Epithelial cell of esophagus (primary cell): Measurements from ENCODE around the gene NOL4L.

ENCODE experiments used
- DNase-seq: peaks from one replicate; pipeline ENCODE4 v3.0.0; 2010; ENCODE audit warnings: low read depth
- H3K4me3 ChIP-seq: 2 replicates; pipeline ENCODE4 v1.5.1; 2011; ENCODE audit warnings: mild to moderate bottlenecking, low read length, control low read depth
- TF ChIP-seq, protein P1 (sequence below): IDR thresholded peaks from 2 replicates; pipeline ENCODE4 v1.5.1; 2011; ENCODE audit warnings: low read depth, mild to moderate bottlenecking, low read length, control low read depth, inconsistent platforms; ENCODE audit not compliant: insufficient read depth; ENCODE audit errors: missing control alignments

NOL4L gene

DNA sequence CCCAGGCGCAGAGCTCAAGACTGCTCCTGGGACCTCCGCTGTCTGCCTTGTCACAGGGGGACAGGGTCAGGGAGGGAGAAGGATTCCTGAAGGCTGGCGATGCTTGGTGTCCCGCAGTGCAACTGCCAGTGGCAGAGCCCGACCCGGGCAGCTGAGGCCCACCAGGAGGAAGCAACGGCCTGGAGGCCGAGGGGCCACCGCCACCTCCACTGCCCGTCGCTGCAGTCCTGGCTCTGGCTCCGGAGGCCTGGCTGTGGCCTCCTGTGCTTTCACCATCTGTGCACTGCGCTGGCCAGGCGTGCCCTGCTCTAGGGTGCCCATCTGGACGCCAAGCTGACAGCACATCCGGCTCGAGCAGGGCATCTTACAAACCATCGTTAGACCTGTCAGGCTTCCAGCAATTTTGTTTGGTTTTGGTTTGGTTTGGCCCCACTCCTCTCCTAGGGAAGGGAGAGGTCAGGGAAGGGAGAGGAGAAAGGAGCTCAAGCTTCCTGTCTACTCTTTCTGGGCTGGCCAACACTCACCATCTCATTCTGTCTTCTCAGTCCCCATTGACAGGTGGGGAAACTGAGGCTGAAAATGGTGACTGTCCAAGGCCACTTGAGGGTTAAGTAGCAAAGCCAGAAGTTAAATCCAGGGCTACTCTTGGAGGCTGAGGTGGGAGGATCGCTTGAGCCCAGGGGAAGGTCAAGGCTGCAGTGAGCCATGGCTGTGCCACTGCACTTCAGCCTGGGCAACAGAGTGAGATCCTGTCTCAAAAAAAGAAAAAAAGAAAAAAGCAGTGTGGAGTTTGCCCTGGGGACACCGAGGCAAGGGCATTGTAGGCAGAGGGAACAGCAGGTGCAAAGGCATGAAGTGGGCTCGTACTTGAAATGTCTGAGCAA lies 37.7 kb upstream of the NOL4L start:
- no peak overlapping the region for H3K4me3 ChIP-seq
- TF ChIP-seq, protein P1, sequence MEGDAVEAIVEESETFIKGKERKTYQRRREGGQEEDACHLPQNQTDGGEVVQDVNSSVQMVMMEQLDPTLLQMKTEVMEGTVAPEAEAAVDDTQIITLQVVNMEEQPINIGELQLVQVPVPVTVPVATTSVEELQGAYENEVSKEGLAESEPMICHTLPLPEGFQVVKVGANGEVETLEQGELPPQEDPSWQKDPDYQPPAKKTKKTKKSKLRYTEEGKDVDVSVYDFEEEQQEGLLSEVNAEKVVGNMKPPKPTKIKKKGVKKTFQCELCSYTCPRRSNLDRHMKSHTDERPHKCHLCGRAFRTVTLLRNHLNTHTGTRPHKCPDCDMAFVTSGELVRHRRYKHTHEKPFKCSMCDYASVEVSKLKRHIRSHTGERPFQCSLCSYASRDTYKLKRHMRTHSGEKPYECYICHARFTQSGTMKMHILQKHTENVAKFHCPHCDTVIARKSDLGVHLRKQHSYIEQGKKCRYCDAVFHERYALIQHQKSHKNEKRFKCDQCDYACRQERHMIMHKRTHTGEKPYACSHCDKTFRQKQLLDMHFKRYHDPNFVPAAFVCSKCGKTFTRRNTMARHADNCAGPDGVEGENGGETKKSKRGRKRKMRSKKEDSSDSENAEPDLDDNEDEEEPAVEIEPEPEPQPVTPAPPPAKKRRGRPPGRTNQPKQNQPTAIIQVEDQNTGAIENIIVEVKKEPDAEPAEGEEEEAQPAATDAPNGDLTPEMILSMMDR = no peak
- DNase-seq = no peak

DNA sequence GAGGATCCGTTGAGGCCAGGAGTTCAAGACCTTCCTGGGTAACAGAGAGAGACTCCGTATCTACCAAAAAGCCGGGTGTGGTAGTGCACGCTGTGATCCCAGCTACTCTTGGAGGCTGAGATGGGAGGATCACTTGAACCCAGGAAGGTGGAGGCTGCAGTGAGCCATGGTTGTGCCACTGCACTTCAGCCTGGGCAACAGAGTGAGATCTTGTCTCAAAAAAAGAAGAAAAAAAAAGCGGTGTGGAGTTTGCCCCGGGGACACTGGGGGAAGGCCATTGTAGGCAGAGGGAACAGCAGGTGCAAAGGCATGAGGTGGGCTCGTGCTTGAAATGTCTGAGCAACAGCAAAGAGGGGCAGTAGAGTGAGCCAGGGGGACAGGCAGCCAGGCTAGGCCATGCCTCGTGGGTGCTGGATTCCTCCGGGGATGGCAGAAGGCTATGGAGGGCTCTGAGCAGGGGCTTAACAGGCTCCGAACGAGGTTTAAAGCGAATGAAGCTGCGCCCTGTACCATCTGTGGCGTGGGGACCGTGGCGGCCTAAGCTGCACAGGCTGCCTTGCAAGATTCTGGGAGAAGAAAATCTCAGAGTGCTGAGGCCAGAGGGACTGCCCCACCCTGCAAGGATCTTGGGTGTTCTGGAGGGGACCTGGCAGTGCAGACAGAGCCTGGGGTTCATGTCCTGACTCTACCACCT lies 36.9 kb upstream of the NOL4L start:
- H3K4me3 ChIP-seq = no peak overlapping the region
- TF ChIP-seq, protein P1 = no peak
- DNase-seq = no peak

DNA sequence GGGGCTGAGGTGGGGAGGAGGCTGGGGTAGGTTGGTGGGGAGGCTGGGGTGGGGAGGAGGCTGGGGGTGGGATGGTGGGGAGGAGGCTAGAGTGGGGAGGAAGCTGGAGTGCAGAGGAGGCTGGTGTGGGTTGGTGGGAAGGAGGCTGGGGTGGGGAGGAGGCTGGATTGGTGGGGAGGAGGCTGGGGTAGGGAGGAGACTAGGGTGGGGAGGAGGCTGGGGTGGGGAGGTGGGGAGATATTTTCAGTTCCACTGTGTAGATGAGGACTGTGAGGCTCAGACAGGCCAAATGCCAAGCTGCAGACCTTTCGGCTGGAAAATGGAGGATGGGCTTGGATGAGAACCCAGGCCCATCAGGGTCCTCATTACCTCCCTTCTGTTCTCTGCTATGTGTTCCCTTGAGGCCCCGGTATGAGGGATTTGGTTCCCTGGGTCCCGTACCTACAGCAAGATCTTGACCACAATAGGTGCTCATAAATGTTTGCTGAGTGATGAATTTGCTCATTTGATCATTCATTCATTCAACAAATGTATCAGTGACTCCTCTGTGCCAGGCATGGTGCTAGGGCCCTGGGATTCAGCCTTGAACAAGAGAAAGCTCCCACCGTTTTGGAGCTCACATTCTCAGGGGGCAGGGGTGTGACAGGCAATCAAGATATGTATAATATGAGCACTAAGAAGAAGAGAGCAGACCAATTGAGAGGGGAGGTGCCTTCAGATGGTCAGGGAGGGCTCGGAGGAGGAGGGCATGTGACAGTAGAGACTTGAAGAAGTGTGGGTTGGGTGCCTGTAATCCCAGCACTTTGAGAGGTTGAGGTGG lies 36.1 kb upstream of the NOL4L start:
- no peak for DNase-seq
- TF ChIP-seq, protein P1 = no peak
- no peak overlapping the region for H3K4me3 ChIP-seq

DNA sequence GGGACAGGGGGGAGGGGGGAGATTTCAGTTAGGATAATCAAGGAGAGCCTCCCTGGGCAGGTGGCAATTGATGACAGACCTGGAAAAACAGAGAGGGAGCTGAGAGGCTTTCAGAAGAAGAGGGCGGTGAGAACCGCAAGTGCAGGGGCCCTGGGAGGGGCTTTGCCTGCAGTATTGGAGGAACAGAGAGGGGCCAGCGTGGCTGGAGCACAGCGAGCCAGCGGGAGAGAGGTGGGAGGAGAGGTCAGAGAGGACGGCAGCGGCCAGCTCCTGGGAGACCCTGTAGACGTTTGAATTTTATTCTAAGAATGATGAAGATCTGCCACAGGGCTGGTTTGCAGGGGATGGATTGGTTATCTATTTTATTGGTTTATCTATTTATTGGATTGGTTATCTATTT lies 34.5 kb upstream of the NOL4L start:
- no peak overlapping the region for H3K4me3 ChIP-seq
- TF ChIP-seq, protein P1 = no peak
- DNase-seq = no peak

DNA sequence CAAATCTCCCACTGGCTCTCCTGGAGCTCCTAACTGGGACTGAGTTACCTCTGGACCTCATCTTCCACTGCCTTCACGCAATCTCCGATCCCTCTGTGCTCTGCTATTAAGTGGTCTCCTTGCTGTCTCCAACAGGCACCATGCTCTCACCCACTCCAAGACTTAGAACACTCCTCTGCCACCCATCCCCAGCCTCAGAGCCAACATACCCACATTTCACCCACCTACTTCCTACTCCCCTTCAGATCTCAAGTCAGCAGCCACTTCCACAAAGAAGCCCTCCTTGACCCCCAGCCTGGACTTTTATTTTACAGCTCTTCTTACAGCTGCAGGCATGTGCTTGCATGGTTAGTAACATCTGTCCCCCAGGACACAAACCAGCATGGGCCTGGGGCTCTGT lies 29.6 kb upstream of the NOL4L start:
- no peak for DNase-seq
- H3K4me3 ChIP-seq = no peak overlapping the region
- TF ChIP-seq, protein P1 = no peak

DNA sequence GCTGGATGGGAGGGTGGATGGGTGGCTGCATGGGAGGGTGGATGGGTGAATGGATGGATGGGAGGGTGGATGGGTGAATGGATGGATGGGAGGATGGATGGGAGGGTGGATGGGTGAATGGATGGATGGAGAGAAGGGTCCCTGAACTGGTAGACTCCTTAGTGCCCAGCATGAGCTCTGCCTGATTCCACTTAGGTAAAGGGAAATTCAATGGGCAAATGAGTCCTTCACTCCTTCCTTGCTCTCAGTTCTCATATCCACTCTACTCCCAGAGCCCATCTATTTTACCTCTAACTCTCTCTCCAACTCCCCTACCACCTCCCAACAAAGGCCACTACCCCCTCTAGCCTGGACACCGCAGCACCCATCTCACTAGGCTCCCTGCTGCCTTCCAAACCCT lies 29.2 kb upstream of the NOL4L start:
- TF ChIP-seq, protein P1 = no peak
- DNase-seq = no peak
- H3K4me3 ChIP-seq = no peak overlapping the region
